ENCODE results near the gene BLM. TPM values are rescaled to one million over a fixed set of nuclear protein-coding genes. Genes with fewer than 3 reads are reported as not detected.

BLM gene
- total RNA-seq, 1 donor from 2014 or later = 1.8 TPM

DNA sequence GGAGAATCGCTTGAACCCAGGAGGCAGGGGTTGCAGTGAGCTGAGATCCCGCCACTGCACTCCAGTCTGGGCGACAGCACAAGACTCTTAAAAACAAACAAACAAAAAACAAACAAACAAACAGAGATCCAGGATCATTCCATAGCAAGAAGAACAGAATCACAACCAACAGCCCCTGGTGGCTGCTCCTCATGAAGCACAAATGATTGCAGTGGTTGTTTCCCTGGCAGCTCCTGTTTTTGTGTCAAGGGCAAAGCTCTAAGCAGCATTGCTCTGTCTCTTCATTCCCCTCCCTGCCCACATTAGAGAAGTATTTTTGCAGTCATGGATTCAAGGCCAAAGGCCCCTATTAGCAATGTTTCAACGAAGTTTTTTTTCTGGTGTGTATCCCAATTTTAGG, 25.8 kb upstream of the BLM start:
- DNase-seq (ENCODE audit: low spot score) = no peak

DNA sequence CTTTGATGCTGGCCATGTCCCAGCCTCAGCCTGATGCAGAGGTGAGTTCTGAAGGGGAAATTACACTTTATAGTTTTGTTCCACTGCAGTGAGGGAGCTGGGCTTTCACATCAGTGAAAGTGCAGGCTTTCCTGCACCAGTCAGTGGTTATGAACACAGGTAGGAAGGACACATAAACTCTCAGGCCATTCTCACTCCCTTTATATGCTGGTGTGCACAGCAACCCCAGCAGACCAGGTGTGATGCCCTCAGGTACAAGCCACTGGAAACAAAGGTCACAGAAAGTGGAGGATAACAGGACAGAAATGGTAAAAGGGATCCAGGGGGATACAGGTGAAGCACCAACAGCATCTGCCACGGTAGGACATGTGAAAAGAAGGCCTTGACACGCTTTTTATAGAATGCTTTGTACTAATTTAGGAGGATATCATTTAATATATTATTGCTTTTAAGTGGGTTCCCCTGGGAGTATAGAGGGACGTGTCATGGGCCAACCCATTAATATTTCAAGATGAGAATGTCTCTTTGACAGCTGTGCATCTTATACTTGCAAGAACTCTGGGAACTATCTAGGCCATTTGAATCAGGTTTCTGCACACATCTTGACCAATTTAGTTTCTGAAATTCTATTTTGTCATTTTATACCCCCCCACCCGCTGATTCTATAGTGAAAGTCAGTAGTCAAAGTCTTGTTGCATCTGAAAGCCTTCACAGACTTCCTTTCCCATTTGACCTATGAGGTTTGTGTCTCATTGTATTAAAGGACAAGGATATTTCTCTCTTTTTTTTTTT, 25.0 kb upstream of the BLM start:
- DNase-seq (ENCODE audit: low spot score) = no peak

DNA sequence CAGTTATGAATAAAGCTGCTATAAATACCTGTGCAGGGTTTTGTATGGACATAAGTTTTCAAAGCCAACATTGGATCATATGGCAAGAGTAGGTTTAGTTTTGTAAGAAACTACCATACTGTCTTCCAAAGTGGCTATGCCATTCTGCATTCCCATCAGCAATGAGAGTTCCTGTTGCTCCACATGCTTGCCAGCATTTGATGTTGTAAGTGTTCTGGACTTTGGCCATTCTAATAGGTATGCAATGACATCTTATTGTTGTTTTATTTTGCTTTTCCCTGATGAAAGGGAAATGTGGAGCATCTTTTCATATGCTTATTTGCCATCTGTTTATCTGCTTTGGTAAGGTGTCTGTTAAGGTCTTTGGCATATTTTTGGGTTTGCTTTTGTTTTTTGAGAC, 22.2 kb upstream of the BLM start:
- no peak for DNase-seq (ENCODE audit: low spot score)

DNA sequence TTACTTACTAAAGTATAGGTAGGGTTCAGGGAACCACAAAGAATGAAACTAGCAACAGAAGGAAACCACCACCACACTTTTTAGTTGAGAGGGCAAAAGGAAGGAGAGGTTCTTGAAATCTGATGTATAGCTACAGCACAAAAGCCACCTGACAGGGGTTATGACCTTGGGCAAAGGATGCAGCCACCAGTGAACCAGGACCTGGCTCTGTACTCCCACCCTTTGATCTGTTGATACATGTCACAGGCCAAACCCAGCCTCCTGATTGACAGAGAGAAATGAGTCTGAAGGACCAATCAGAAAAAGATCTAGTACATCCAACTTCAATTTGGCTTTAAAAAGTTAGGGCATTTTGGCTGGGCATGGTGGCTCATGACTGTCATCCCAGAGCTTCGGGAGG, 20.0 kb upstream of the BLM start:
- peak; percentile 33 for DNase-seq (ENCODE audit: low spot score)

DNA sequence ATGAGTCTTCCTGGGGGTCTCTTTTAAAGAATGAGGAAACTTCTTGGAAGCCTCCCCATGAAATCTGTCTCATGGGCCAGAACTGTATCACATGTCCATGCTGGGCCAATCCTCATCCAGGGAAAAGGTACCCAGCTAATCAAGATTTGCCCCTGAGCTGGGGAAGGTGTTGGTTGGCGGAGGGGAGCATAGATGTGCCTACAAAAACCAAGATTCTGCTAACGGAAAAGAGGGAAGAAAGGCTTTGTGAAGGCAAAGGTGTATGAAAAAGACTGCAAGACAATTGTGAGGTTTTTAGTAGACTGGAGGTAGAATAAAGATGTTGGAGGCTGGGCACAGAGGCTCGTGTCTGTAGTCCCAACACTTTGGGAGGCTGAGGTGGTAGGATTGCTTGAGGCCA, 18.5 kb upstream of the BLM start:
- peak; percentile 53 for DNase-seq (ENCODE audit: low spot score)

DNA sequence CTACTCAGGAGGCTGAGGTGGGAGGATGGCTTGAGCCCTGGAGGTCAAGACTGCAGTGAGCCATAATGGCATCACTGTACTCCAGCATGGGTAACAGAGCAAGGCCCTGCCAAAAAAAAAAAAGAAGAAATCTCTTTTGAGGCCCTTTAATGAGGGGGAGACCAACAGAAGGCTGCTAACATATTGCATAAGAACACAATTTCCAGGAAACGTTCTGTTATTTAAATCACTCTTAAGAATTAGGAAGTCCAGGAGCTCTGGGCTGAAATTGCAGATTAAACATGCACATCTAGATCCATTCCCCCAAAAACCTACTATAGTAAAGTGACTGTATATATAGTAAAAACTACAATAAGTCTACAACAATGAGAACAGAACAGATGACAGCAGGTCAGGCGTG, 16.1 kb upstream of the BLM start:
- no peak for DNase-seq (ENCODE audit: low spot score)

DNA sequence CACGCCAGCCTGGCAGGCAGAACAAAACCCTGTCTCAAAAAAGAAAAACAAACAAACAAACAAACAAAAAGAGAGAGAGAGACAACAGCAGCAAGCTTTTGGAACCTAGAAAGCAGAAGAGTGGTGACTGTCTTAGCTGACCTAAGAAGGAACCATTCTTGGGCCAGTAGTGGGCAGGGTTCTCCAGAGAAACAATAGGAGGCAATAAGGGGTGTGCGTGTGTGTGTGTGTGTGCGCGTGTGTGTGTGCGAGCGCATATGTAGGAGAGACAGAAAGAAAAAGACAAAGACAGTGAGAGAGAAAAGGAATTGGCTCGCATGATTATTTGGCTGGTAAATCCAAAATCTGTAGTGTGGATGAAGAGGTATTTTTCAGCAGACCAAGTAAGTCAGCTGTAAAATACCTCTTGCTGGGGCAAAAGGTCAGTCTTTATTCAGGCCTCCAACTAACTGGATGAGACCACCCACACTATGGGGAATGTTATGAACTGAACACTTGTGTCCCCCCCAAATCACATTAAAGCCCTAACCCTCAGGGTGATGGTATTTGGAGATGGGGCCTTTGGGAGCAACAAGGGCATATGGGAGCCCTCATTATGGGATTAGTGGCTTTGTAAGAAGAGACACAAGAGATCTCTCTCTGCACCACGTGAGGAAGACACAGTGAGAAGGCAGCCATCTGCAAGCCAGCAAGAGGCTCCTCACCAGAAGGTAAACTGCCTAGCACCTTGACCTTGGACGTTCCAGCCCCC, 15.1 kb upstream of the BLM start:
- DNase-seq (ENCODE audit: low spot score) = no peak

DNA sequence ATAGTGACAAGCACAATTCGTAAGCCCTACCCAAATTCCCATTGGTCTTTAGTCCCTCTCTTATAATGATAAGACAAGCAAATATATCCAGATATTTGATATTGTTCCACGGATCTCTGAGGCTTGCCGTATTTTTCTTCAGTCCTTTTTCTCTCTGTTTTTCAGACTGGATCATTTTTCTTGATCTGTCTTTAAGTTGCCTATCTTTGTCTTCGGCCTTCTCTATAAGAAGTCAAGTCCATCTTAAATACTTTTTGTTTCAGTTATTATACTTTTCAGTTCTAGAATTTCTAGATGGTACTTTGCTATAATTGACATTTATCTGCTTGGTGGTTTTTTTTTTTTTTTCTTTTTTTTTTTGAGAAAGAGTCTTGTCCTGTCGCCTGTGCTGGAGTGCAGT, 13.7 kb upstream of the BLM start:
- no peak for DNase-seq (ENCODE audit: low spot score)

DNA sequence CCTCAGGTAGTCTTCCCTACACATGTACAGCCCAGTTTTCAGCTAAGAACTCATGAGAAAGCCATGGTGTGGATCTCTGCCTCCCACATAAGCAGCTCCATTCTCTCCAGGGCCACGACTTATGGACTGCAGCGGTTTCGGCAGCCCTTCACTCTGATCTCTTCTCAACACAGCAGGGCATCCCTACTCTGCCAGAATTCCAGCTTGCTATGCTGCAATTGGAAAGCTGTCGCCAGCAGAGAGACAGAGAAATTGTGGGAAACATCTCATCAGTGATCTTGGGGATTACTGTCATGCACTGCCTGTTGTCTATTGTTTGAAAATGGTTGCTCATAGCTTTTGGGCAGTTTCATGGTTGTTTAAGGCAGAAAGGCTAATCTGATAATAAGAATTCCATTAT, 11.9 kb upstream of the BLM start:
- no peak for DNase-seq (ENCODE audit: low spot score)

DNA sequence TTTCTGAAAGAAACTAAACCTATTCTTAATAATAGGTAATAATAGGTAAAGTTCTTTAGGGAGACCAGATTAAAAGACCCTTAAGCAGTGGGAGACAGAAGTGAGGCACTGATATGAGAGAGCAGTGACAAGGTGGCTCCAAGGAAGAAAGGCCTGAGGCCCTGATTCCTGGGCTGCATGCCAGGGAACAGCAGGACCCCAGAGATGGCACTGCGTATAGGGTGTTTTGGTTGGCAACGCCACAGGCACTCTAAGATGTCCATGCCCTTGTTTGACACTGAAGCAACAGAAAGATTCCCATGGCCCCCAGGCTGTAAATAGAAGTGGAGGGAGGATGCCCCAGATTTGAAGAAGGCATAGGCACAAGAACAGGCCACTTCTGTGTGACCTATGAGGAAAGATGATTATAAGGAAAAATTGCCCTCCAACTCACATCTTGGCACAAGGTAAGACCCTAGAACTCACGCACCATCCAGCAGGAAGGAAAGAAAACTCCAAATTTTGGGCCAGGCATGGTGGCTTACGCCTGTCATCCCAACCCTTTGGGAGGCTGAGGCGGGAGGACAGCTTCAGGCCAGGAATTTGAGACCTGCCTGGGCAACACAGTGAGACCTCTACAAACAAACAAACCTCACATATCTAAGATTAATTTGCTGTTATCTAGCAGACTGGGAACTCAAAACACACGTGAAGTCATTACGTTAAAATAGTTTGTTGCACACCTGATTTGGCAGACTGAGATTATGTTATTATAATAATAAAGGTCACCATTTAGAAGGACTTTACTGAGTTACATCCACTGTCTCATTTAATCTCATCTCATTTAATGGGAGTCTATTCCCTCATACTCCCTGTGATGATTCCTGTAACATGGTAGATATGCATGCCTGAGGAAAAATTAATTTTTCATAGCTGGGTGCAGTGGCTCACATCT, 10.5 kb upstream of the BLM start:
- no peak for DNase-seq (ENCODE audit: low spot score)

DNA sequence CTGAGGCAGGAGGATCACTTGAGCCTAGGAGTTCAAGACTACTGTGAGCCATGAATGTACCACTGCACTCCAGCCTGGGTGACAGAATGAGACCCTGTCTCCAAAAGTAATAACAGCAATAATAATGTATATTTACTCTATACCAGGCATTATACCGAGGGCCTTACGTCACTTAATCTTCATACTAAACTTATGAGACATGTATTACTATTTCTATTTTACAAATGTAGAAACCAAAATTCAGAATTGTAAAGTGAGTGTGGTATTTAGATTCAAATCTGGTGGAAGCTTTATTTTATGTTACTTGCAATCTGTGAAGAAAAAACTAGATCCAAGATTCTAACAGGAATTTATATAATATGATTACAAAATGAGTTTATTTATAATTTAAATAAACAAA, 9.7 kb upstream of the BLM start:
- no peak for DNase-seq (ENCODE audit: low spot score)

DNA sequence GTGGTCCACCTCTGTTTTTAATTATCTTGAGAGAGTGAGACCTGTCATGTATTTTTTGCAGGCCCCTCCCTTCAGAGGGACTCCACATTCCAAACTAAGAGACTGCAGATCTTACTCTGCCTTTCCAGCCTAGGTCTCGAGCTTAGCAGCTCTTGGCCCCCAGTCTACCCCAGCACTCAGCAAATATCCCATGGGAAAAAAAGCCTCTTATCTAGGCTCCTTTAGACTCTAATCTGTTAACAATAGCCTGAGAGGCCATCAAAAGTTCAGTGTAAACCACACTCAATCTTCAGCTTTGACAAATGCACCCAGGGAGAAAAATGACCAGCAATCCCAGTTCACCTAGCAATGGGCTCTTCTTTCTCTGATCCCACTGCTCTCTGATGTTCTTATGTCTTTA, 8.6 kb upstream of the BLM start:
- no peak for DNase-seq (ENCODE audit: low spot score)

DNA sequence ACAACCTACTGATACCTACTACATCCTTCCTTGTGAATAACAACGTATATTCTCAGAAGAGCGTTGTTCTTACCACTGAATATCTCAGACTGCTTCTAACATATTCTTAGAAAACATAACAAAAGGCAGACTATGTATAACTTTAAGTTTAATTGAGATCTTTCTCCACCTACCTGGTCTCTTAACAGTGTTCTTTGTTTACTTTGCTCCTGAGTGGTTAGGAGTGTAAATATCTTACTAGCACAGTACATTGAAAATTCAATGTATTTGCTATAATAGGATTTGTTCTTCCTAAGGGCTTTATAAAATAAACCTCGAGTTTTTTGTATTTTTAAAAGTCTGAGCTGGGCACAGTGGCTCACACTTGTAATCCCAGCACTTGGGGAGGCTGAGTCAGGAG, 7.9 kb upstream of the BLM start:
- no peak for DNase-seq (ENCODE audit: low spot score)

DNA sequence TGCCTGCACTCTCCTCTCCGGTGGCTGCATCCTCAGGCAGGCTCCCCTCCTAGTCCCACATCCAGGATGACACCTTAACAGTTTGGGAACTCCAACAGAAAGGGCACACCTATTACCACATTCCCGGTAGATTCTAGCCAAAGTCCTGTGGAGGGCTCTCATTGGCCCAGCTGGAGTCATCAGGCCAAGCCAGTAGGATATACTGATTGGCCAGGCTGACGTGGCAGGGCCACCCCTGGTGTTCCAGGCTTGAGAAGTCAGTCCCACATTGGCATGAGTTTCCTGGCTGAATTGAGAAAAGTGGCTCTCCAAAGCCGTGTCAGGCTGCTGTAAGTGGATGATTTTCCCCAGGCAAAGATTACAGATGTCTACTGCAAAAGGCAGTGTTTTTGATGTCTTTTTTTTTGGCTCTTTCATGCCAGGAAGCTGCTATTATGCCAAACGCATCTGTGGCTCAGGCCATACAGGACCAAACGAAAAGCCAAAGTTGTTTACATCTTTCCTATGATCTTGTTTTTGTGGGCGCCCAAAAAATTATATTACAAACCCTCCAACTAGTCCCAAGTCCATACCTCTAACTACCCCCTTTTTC, 6.6 kb upstream of the BLM start:
- no peak for DNase-seq (ENCODE audit: low spot score)

DNA sequence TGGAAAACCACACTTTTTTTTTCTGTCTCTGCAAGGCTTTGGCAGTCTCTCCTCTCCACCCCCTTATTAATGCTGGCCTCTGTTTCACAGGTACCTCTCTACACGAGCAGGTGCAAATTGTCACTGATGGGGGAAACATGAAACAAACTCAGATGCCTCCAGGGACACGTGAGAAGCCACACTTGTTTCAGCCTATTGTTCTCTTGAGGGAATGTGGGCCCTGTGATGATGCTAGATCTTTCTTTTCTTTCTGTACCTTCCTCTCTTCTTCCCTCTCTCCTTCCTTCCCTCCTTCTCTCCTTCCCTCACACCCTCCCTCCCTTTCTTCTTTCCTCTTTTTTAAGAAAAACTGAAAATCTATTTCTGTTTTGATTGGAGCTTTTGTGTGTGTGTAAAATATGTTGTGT, 5.7 kb upstream of the BLM start:
- no peak for DNase-seq (ENCODE audit: low spot score)

DNA sequence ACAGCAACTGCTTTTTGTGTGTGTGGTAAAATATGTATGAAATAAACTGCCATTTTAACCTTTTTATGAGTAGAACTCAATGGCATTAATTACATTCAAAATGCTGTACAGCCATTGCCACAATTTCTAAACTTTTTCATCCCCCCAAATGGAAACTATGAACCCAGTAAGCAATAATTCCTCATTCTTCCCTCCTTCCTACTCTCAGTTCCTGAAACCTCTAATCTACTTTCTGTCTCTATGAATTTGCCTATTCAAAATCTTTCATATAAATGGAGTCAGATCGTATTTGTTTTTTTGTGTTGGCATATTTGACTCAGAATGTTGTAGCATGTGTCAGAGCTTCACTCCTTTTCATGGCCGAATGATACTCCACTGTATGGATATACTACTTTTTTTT, 5.3 kb upstream of the BLM start:
- DNase-seq (ENCODE audit: low spot score) = no peak

DNA sequence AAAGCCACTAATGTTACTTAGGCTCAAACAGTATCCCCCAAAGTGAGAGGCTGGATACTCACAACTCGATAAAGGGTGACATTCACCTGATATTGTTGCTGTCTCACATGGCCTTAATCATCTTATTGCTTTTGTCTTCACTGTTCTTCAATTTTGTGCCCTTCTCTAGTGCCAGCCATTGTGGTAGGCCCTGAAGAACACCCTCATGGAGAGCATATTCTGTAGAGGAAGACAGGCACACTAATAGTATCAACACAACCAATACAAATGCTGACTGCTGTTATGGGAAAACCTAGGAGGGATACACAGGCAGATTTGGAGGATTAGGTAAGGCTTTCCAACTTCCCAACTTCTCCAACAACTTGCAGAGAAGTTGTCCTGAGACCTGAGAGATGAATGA, 4.1 kb upstream of the BLM start:
- DNase-seq (ENCODE audit: low spot score) = no peak

DNA sequence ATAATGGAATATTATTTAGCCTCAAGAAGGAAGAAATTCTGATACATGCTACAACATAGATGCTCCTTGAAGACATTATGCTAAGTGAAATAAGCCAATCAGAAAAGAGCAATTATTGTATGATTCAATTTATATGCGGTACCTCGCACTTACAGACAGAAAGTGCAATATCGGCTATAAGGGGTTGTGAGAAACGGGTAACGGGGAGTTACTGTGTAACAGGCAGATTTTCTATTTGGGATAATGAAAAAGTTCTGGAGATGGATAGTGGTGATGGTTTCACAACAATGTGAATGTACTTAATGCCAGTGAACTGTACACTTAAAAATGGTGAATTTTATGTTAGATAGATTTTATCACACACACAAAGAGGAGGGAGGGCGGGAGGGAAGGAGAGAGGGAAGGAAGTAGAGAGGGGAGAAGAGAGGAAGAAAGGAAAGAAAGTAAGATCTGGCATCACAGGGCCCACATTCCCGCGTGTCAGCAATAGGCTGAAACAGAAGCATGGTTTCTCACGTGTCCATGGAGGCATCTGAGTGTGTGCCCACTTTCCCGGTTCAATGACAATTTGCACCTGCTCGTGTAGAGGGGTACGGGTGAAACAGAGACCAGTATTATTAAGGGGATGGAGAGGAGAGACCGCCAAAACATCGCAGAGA, 700 bp upstream of the BLM start:
- DNase-seq (ENCODE audit: low spot score) = no peak

DNA sequence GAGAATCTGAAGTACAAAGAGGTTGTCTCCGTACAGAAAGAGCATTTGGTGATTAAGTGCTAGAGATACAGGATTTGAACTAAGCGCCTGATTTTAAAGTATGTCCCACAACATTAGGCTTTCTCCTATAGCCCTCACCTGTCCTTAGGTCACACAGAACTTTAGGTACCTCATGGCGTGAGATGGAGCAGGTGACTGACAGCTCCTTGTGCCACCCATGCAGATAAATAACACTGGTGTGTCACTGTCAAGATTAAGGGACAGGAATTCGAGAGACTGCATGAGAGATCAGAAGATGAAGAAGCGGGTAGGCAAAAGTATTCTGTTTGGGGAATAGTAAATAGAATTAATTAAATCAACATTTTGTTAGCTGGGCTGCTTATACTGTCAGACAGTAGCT, 1.1 kb downstream of the BLM start:
- no peak for DNase-seq (ENCODE audit: low spot score)

DNA sequence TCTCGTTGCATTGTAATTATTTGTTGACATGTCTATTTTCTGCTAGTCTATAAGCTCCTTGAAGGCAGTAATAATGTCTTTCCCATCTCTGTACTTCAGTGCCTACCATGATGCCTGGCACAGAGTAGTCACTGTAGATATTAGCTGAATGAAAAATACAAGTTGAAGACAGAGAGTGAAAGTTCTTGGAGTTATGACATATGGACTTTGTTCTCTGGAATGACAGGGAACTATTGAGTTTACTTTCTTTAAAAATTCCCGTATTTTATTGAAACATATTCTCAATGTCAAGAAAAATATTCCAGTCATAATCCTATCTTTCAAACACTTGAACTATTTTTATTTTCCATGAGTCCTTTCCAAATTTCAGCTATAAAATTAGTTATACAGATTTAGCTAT, 3.0 kb downstream of the BLM start:
- DNase-seq (ENCODE audit: low spot score) = no peak

DNA sequence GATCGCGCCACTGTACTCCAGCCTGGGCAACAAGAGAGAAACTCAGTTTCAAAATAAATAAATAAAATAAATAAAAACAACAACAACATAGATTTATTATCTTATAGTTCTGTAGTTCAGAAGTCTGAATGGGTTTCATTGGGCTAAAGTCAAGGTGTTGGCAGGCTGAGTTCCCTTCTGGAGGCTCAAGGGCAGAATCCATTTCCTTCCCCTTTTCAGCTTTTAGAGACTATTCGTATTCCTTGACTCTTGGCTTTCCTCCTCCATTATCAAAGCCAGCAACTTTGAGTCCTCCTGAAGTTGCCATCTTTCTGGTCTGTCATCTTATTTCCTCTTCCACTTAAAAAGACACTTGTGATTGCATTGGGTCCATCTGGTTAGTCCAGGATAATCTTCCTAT, 12.1 kb downstream of the BLM start:
- DNase-seq (ENCODE audit: low spot score) = no peak

Data from mesenteric fat pad (tissue), 1 donor.